HUES6 (cell line): ENCODE results near the gene OR52E2.
"Not testable (repeated sequence)": the region's sequence is repeated elsewhere in the genome, so short reads cannot be mapped to it uniquely, and the experiment has no call there.

Experiments used
- H3K27ac ChIP-seq: 2 replicates; pipeline ENCODE4 v1.7.0; 2013; ENCODE audit warnings: low read depth, mild to moderate bottlenecking, low read length, inconsistent platforms
- H3K27me3 ChIP-seq: 2 replicates; pipeline ENCODE4 v1.6.1; 2013; ENCODE audit warnings: low read length; ENCODE audit not compliant: control insufficient read depth, insufficient read depth
- H3K36me3 ChIP-seq: 2 replicates; pipeline ENCODE4 v1.6.1; 2013; ENCODE audit warnings: low read length; ENCODE audit not compliant: control insufficient read depth, insufficient read depth
- H3K4me1 ChIP-seq: 2 replicates; pipeline ENCODE4 v1.6.1; 2013; ENCODE audit warnings: low read length; ENCODE audit not compliant: control insufficient read depth, insufficient read depth
- H3K4me3 ChIP-seq: 2 replicates; pipeline ENCODE4 v1.5.1; 2013; ENCODE audit warnings: low read depth, low read length
- H3K9ac ChIP-seq: one replicate; pipeline ENCODE4 v1.6.1; 2013; ENCODE audit warnings: mild to moderate bottlenecking, low read length
- H3K9me3 ChIP-seq: 2 replicates; pipeline ENCODE4 v1.6.1; 2013; ENCODE audit warnings: low read depth, low read length; ENCODE audit not compliant: control insufficient read depth, insufficient read depth

The OR52E2 gene

GRCh38 chr11:5069272-5069671 is 9.8 kb upstream of the OR52E2 start, which contains the start of gene OR52E1:
OR52E1 (plus strand) TSS chr11:5069572.
- no peak within 1 kb of the TSS for H3K27ac ChIP-seq
- H3K9ac ChIP-seq, result no peak within 1 kb of the TSS
- H3K36me3 ChIP-seq, result no peaks in the 10 kb centered on the region
- no peaks in the 10 kb centered on the region for H3K9me3 ChIP-seq
- H3K27me3 ChIP-seq, result no peaks in the 10 kb centered on the region
- no peaks in the 10 kb centered on the region for H3K4me1 ChIP-seq
- no peak within 1 kb of the TSS for H3K4me3 ChIP-seq

- H3K9me3 ChIP-seq, result no peaks in the 10 kb centered on the region
- H3K36me3 ChIP-seq, result no peaks in the 10 kb centered on the region
- H3K4me3 ChIP-seq, result no peak overlapping the region
- H3K27me3 ChIP-seq, result no peaks in the 10 kb centered on the region
- H3K4me1 ChIP-seq, result no peaks in the 10 kb centered on the region
- H3K27ac ChIP-seq, result no peak overlapping the region
- no peak overlapping the region for H3K9ac ChIP-seq
Observed at GRCh38 chr11:5065027-5065426, 5.6 kb upstream of the OR52E2 start.

- H3K9ac ChIP-seq, H3K4me1 ChIP-seq, H3K36me3 ChIP-seq, H3K9me3 ChIP-seq, H3K4me3 ChIP-seq, H3K27ac ChIP-seq, H3K27me3 ChIP-seq: not testable (repeated sequence)
Observed at GRCh38 chr11:5058679-5059078, 748 bp downstream of the OR52E2 start.

- Histone ChIP-seq H3K9me3 (no peaks in the 10 kb centered on the region), H3K27me3 (no peaks in the 10 kb centered on the region), H3K9ac (no peak overlapping the region), H3K4me3 (no peak overlapping the region), H3K36me3 (no peaks in the 10 kb centered on the region), H3K27ac (no peak overlapping the region), H3K4me1 (peaks cover 2% of the 10 kb centered on the region; the same call in 1 of the 2 replicates)
Observed at GRCh38 chr11:5046754-5047330, 12.6 kb downstream of the OR52E2 start.

- H3K27me3 ChIP-seq, result no peaks in the 10 kb centered on the region
- peaks cover 2% of the 10 kb centered on the region; the same call in 1 of the 2 replicates for H3K4me1 ChIP-seq
- H3K27ac ChIP-seq, result no peak within 1 kb of the TSS
- H3K4me3 ChIP-seq, result no peak within 1 kb of the TSS
- no peak within 1 kb of the TSS for H3K9ac ChIP-seq
- H3K9me3 ChIP-seq, result no peaks in the 10 kb centered on the region
- no peaks in the 10 kb centered on the region for H3K36me3 ChIP-seq
Observed at GRCh38 chr11:5046226-5046625, 13.2 kb downstream of the OR52E2 start, which contains the start of gene OR52J3. OR52J3 (plus strand) TSS chr11:5046526; CDS start chr11:5046526, 0 bp downstream.

GRCh38 chr11:5043380-5043779 is 16.0 kb downstream of the OR52E2 start:
- Histone ChIP-seq H3K4me3 (no peak overlapping the region), H3K36me3 (no peaks in the 10 kb centered on the region), H3K27me3 (no peaks in the 10 kb centered on the region), H3K27ac (no peak overlapping the region), H3K4me1 (peaks cover 2% of the 10 kb centered on the region; the same call in 1 of the 2 replicates), H3K9me3 (no peaks in the 10 kb centered on the region), H3K9ac (no peak overlapping the region)

GRCh38 chr11:5042091-5042490 is 17.3 kb downstream of the OR52E2 start:
- peaks cover 2% of the 10 kb centered on the region; the same call in 1 of the 2 replicates for H3K4me1 ChIP-seq
- no peaks in the 10 kb centered on the region for H3K36me3 ChIP-seq
- no peak overlapping the region for H3K4me3 ChIP-seq
- no peaks in the 10 kb centered on the region for H3K27me3 ChIP-seq
- H3K9ac ChIP-seq, result no peak overlapping the region
- H3K27ac ChIP-seq, result no peak overlapping the region
- no peaks in the 10 kb centered on the region for H3K9me3 ChIP-seq

- H3K27ac ChIP-seq, result no peak overlapping the region
- no peak overlapping the region for H3K4me3 ChIP-seq
- H3K4me1 ChIP-seq, result no peaks in the 10 kb centered on the region
- no peaks in the 10 kb centered on the region for H3K36me3 ChIP-seq
- H3K9me3 ChIP-seq, result no peaks in the 10 kb centered on the region
- no peaks in the 10 kb centered on the region for H3K27me3 ChIP-seq
- no peak overlapping the region for H3K9ac ChIP-seq
Observed at GRCh38 chr11:5040876-5041275, 18.6 kb downstream of the OR52E2 start.

GRCh38 chr11:5038341-5038740 is 21.1 kb downstream of the OR52E2 start:
- Histone ChIP-seq H3K4me1 (no peaks in the 10 kb centered on the region), H3K4me3 (no peak overlapping the region), H3K9ac (no peak overlapping the region), H3K27ac (no peak overlapping the region), H3K27me3 (no peaks in the 10 kb centered on the region), H3K36me3 (no peaks in the 10 kb centered on the region), H3K9me3 (no peaks in the 10 kb centered on the region)

GRCh38 chr11:5037926-5038325 is 21.5 kb downstream of the OR52E2 start:
- no peaks in the 10 kb centered on the region for H3K27me3 ChIP-seq
- no peaks in the 10 kb centered on the region for H3K4me1 ChIP-seq
- H3K4me3 ChIP-seq, result no peak overlapping the region
- no peaks in the 10 kb centered on the region for H3K36me3 ChIP-seq
- no peak overlapping the region for H3K9ac ChIP-seq
- H3K27ac ChIP-seq, result no peak overlapping the region
- H3K9me3 ChIP-seq, result no peaks in the 10 kb centered on the region

- Histone ChIP-seq H3K36me3 (no peaks in the 10 kb centered on the region), H3K27me3 (no peaks in the 10 kb centered on the region), H3K27ac (no peak overlapping the region), H3K9me3 (no peaks in the 10 kb centered on the region), H3K4me3 (no peak overlapping the region), H3K9ac (no peak overlapping the region), H3K4me1 (no peaks in the 10 kb centered on the region)
Observed at GRCh38 chr11:5036669-5037068, 22.8 kb downstream of the OR52E2 start.
